ACHN (cell line): ENCODE measurements around the gene NUTM2A.
"Not testable (repeated sequence)": the region's sequence is repeated elsewhere in the genome, so short reads cannot be mapped to it uniquely, and the experiment has no call there.

Experiments
- DNase-seq: peaks from one replicate; pipeline ENCODE4 v3.0.0-alpha.2; 2015
- in situ Hi-C: cut with HindIII; loops from 2 replicates; pipeline ENCODE4 v1.10.0; 2017; ENCODE audit warnings: low sequenced_read_pairs, low pct_ligation_motif_present, low pct_unique_long_range_greater_than_20kb

Gene NUTM2A

DNA sequence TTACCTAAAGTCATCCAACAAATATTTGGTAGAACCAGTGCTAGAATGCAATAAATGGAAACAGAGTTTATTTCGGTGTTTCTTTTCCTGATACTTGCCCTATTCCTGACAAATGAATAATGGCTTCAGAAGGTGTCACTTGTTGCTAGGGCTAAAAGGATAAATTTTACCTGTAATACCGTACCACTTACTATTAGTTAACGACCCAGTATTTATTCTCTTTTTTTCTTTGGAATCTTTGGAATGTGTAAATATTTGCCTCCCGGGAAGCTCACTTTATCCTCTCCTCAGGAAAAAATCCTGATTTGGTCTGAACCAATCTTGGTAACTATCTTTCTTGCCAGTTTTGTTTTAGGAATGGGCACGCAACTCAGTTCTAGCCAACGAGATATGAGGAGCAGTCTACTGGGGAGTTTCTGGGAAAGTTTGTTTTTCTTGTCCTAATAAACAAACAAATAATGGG, 14.1 kb downstream of the NUTM2A start:
- DNase-seq, in situ Hi-C loops: not testable (repeated sequence)

DNA sequence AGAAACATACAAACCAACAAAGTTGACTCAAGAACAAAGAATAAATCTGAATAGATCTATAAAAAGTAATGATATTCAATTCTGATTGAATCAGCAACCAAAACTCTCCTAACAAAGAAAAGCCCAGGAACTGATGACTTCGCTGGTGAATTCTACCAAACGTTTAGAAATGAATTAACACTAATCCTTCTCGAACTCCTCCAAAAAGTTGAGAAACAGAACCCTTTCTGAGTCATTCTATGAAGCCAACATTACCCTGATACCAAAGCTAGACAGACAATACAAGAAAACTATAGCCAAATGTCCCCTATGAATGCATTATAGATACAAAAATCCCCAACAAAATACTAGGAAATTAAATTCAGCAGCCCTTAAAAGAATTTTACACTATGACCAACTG, 16.9 kb downstream of the NUTM2A start:
- DNase-seq, in situ Hi-C loops: not testable (repeated sequence)

DNA sequence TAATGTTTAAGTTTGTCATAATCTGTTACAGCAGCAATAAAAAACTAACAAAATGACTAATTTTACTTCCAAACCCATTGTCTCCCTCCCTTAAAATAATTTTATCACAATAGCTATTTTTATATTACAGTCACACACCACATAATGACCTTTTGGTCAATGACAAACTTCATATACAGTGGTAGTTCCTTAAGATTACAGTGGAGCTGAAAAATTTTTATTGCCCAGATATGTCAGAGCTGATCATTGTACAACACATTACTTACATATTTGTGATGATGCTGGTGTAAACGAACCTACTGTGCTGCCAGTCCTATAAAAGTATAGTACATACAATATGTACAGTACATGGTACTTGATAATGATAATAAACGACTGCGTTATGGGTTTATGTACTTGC, 22.1 kb downstream of the NUTM2A start:
- in situ Hi-C loops: not testable (repeated sequence)

DNA sequence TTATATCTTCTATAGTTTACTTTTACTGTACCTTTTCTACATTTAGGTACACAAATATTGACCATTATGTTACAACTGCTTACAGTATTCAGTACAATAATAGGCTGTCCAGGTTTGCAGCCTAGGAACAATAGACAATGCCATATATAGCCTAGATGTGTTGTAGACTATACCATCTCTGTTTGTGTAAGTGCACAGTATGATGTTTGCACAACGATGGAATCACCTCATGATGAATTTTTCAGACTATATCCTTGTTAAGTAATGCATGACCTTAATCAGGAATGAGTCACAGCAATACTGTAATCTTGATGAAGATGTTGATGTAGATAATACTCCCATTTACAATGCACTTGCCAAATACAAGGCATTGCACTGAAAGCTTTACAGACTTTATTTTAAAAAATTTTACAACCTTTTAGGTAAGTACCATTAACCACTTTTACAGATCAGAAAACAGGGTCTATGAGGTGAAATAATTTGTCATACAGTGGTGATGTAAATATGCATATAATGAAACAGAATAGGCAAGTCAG, 23.6 kb downstream of the NUTM2A start:
- DNase-seq, in situ Hi-C loops: not testable (repeated sequence)

More for the DNA sequence above, 22.1 kb downstream of the NUTM2A start:
- not testable (repeated sequence) for DNase-seq

DNA sequence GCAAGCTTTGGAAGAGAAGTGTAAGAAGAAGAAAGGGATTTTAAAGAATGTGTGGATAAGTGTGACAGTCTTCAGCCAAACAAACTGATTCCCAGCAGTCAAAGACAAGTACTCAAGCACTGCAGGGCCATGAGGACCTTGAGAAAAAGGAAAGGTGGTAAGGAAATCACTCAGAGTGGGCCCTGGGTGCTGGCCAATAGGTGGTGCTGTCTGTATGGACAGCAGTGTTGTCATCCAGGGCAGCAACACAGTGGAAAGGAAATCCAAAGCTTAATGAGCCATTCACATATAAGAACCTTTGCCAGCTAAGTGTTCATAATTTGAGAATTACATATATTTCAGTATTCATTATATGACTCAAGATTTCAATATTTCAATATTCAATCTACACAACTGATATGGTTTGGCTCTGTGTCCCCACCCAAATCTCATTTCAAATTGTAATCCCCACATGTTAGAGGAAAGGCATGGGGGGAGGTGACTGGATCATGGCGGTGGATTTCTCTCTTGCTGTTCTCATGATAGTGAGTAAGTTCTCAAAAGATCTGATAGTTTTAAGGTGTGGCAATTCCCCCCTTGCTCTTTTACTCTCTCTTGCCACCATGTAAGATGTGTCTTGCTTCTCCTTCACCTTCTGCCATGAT, 55.6 kb downstream of the NUTM2A start:
- DNase-seq, in situ Hi-C loops: not testable (repeated sequence)
